SU-DHL-6 (cell line): Measurements from ENCODE around the gene KDM2A.

Source experiments
- CTCF ChIP-seq: fragments of 200-600 bp; sonication (generic); IDR thresholded peaks from one replicate; pipeline ENCODE4 v1.5.1; 2017; ENCODE audit warnings: antibody characterized with exemption, mild to moderate bottlenecking, low read length, moderate library complexity; ENCODE audit not compliant: insufficient read depth, poor library complexity, severe bottlenecking
- EZH2phosphoT487 ChIP-seq: fragments of 200-600 bp; sonication (generic), shearing (Covaris generic); conservative IDR thresholded peaks from 2 replicates; pipeline ENCODE4 v1.6.1; 2018; ENCODE audit warnings: mild to moderate bottlenecking, antibody characterized with exemption, low read length, moderate library complexity, mixed read lengths

GRCh38 chr11:67288452-67289225 lies 169.6 kb downstream of the KDM2A start:
- TF ChIP-seq CTCF (peak; percentile 37), EZH2phosphoT487 (no peak)
